GM21737 (cell line): Measurements from ENCODE around the gene LIN28B.
"Not testable (repeated sequence)": the region's sequence is repeated elsewhere in the genome, so short reads cannot be mapped to it uniquely, and the experiment has no call there.

Source experiments
- ATAC-seq: cut with Tn5 transposase; IDR thresholded peaks from one replicate; pipeline ENCODE4 v1.9.1; 2021; ENCODE audit warnings: mild to moderate bottlenecking, moderate library complexity; ENCODE audit not compliant: unreplicated experiment

The LIN28B gene

GRCh38 chr6:105058846-105059245, 101.9 kb downstream of the LIN28B start:
- ATAC-seq: no peak

- no peak for ATAC-seq
Observed at GRCh38 chr6:105066233-105066632, 109.3 kb downstream of the LIN28B start.

GRCh38 chr6:105066836-105067235, 109.9 kb downstream of the LIN28B start:
- no peak for ATAC-seq

- no peak for ATAC-seq
Observed at GRCh38 chr6:105067329-105067728, 110.4 kb downstream of the LIN28B start.

- ATAC-seq: no peak
Observed at GRCh38 chr6:105068407-105068806, 111.5 kb downstream of the LIN28B start.

GRCh38 chr6:105069821-105070445, 113.0 kb downstream of the LIN28B start:
- ATAC-seq: no peak

GRCh38 chr6:105072798-105073199, 115.9 kb downstream of the LIN28B start:
- no peak for ATAC-seq

- ATAC-seq: no peak
Observed at GRCh38 chr6:105075210-105075609, 118.3 kb downstream of the LIN28B start.

GRCh38 chr6:105076418-105076817, 119.5 kb downstream of the LIN28B start:
- ATAC-seq: not testable (repeated sequence)

- ATAC-seq: no peak
Observed at GRCh38 chr6:105077596-105078385, 120.9 kb downstream of the LIN28B start.

GRCh38 chr6:105078386-105078708, 121.4 kb downstream of the LIN28B start:
- ATAC-seq: no peak

- no peak for ATAC-seq
Observed at GRCh38 chr6:105080279-105080678, 123.4 kb downstream of the LIN28B start.

- not testable (repeated sequence) for ATAC-seq
Observed at GRCh38 chr6:105081662-105082061, 124.8 kb downstream of the LIN28B start.

GRCh38 chr6:105087571-105088211, 130.8 kb downstream of the LIN28B start:
- ATAC-seq: no peak

GRCh38 chr6:105091140-105091829, 134.4 kb downstream of the LIN28B start:
- no peak for ATAC-seq

GRCh38 chr6:105094133-105094640, 137.3 kb downstream of the LIN28B start:
- ATAC-seq: no peak

GRCh38 chr6:105095139-105095538, 138.2 kb downstream of the LIN28B start:
- ATAC-seq: no peak

GRCh38 chr6:105097288-105097687, 140.4 kb downstream of the LIN28B start:
- no peak for ATAC-seq

- ATAC-seq: no peak
Observed at GRCh38 chr6:105099371-105099770, 142.5 kb downstream of the LIN28B start.

GRCh38 chr6:105102186-105102585, 145.3 kb downstream of the LIN28B start:
- no peak for ATAC-seq

- no peak for ATAC-seq
Observed at GRCh38 chr6:105105094-105105493, 148.2 kb downstream of the LIN28B start.
